NCI-H2196 (cell line): Measurements from ENCODE around the gene LGALS1.
A peak's percentile ranks its signal among the peaks of the same experiment; 100 is the strongest.
"Not testable (repeated sequence)": the region's sequence is repeated elsewhere in the genome, so short reads cannot be mapped to it uniquely, and the experiment has no call there.

Source experiments
- DNase-seq: peaks from one replicate; lab custom pipeline; 2025; ENCODE audit not compliant: unreplicated experiment; lab: John Stamatoyannopoulos, UW

The LGALS1 gene

DNA sequence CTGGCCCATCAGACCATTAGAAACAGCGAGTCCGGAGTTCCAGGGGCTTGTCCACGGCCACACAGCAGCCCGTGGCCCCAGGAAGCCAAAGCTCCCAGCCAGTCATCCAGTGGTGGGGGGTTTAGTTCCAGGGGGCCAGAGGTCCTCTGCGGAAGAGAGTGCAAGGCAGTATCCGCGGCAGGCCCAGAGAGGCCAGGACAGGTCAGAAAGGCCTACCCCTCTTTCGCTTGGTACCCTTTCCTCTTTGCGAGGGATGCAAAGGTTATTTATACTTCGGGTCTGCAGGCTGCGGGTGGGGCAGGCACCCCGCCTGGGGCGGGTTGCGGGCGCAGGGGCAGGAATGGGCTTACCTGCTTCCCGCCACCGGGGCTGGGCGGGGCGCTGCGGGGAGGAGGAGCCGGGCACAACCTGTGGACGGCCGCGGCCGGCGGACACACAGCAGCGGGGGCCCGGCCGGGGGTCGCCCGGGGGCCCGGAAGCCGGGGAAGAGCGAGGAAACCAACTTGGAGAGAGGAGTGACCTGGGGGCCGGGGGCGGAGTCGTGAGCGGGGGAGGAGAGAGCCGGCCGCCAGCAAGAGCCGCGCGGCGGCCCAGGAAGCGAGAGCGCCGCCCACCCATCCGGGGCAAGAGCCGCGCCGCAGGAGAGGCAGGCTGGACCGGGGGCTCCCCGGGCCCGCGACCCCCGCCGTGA lies 36.2 kb upstream of the LGALS1 start, which contains the start of gene SH3BP1:
Gene SH3BP1, plus strand, starts transcription at position 600 of the 691 bp plus-strand sequence. CDS start 119 bp downstream, outside the sequence.
- DNase-seq: peak; percentile 31

DNA sequence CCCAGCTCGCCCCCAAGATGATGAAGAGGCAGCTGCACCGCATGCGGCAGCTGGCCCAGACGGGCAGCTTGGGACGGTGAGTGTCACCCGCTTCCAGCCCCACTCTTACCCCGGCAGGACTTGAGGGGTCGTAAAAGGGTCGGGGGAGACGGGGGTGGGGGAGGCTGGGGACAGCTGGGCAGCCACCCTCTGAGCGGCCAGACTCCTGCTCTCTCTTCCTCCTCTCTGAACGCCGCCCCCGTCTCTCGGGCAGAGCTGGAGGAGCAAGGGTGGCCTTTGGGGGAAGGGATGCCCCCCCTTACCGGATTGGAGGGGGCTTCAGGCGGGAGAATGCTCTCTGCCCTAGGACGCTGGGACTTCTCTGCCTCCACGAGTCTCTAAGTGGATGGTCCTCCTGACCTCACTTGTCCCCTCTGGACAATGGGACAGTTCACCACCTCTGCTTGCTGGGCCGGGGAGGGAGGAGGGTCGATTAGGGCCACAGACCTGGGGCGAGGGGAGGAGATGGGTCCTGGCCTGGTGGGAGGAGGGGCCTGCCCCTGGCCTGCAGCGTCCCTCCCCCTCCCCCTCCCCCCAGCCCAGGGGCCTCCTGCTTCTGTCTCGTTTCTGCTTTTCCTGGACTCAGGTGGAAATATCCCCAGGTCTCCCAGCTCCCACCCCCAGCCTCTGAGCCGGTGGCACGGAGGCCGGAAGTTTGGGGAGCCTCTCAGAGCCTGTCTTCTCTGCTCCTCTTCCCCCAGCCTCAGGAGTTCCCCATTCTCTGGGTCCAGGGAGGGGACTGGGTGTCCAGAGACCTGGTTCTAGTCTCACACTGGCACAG lies 35.5 kb upstream of the LGALS1 start:
- DNase-seq: no peak

- DNase-seq: no peak
Measured at GRCh38 chr22:37640591-37641560, 34.6 kb upstream of the LGALS1 start.

GRCh38 chr22:37641561-37641949 lies 33.9 kb upstream of the LGALS1 start:
- DNase-seq: no peak

DNA sequence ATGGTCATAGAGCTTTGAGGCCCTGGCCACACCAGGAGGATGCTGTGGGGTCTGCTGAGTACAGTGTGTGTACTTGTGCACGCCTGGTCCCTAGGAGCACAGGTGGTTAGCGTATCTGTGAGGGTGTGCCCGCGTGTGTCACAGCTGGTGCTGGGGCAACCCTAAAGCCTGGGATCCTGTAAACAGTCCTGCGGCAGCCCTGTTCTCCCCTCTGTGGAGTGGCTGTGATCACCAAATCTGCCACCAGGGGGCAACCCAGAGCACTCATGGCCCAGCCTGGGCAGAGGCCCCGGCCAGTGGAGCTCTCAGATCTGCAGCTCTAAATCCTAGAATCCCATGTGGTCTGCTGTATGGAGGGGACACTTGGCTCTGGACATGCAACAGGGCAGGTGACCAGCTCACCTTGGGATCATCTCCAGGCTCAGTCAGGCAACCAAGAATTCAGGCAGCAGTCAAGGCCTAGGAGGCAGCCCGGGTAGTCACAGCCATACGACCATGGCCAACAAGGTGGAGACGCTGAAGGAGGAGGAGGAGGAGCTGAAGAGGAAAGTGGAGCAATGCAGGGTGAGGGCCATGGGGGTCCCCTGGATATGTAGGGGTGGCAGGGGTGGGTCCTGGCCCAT lies 32.1 kb upstream of the LGALS1 start:
- DNase-seq: peak; percentile 52

DNA sequence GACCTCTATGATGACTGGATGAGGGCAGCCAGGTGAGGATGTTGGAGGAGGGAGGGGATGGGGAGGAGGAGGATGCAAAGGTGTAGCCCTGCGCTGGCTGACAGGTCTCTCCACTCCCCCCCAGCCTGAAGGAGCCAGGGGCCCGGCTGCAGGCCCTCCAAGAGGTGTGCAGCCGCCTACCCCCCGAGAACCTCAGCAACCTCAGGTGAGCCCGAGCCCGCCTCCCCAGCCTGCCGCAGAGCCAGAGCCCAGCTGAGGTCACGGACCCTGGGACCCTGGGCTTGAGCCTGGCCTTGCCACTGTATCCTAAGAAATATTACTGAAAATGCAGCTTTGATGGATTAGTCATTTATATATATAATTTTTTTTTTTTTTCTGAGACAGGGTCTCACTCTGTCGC lies 28.1 kb upstream of the LGALS1 start:
- no peak for DNase-seq

GRCh38 chr22:37647928-37648327 lies 27.5 kb upstream of the LGALS1 start:
- DNase-seq: no peak

GRCh38 chr22:37650463-37651136 lies 24.8 kb upstream of the LGALS1 start:
- no peak for DNase-seq

- DNase-seq: no peak
Measured at GRCh38 chr22:37654563-37655251, 20.7 kb upstream of the LGALS1 start.

DNA sequence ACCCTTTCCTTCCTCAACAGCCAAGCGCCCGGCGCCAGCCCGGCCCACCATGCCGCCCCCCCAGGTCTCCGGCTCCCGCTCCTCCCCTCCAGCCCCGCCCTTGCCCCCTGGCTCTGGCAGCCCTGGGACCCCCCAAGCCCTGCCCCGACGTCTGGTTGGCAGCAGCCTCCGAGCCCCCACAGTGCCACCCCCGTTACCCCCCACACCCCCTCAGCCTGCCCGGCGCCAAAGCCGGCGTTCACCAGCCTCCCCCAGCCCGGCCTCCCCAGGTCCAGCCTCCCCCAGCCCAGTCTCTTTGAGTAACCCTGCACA lies 20.2 kb upstream of the LGALS1 start:
- no peak for DNase-seq

GRCh38 chr22:37656583-37656982 lies 18.9 kb upstream of the LGALS1 start:
- not testable (repeated sequence) for DNase-seq

DNA sequence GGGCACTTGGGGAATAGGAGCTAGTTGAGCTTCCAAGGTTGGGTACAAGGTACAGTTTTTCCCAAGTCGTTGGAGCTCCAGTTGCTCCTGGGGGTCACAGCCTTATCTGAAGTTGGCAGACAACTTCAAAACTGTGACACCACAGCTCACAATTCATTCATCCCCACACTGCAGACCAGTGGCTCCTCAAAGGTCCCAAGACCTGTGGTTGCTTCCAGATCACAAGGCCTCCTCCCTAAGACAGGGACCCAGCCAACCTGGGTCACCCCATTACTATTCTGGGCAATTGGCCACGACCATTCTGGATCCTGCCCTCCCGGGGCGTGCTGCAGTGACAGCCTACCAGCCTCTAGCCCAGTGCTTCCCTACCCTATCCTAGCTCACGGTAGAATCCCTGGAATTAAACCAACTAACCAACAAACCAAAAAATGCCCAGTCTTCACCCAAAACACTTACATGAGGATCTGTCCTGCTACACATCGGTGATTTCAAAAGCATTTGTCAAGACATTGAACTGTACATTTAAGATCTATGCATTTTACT lies 17.8 kb upstream of the LGALS1 start:
- no peak for DNase-seq

GRCh38 chr22:37658133-37659065 lies 17.0 kb upstream of the LGALS1 start, which contains the start of gene PDXP:
Gene PDXP (plus strand): TSS chr22:37658723. CDS start chr22:37658783, 60 bp downstream.
- peak; percentile 99 for DNase-seq

GRCh38 chr22:37659066-37659896 lies 16.2 kb upstream of the LGALS1 start:
- DNase-seq: peak; percentile 24

DNA sequence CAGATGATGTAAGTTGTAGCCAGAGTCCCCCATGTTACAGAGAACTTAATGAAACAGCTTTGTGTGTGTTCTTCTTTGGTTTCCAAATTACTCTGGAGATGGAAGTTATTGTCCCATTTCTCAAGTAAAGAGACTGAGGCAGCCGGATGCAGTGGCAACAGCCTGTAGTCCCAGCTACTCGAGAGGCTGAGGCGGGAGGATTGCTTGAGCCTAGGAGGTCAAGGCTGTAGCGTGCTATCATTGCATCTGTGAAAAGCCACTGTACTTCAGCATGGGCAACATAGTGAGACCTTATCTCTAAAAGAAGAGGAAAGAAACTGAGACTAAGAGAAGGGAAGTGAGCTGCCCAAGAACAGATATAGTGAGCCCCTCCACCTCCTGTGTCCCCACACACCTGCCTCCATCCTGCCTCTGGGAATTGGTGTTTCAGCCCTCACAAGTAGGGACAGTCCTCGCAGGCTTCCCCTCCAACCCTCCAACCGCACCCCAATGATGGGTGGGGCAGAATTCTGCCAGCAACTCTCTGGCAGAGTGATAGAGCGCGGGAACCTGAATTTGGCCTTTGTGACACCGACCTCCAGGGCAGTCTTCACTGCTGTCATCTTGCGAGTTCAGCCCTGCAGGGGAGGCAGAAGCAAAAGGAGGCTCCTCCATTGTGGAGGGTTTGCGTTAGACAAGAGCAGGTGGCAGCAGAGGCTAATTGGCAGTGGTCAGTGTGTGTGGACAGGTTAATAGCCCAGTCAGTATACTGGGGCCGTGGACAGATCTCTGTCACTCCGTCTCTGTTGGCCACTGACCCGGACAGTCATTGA lies 15.3 kb upstream of the LGALS1 start:
- DNase-seq: no peak

DNA sequence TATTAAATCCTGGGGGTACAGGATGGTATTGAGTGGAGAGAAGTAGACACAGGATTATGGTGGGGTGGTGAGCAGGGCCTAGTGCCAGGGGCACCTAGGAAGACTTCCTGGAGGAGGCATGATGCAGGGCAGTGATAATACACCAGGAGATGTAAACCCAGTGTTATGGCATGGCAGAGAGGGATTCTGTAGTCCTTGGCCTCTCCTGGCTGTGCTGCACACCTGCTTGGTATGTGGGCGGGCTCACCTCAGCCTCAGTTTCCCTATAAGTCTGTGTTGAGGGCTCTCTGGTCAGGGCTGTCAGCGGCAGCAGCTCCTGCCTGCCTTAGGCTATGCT lies 14.8 kb upstream of the LGALS1 start:
- no peak for DNase-seq
